ENCODE results near the gene SMPD4.
"Not testable (repeated sequence)": the region's sequence is repeated elsewhere in the genome, so short reads cannot be mapped to it uniquely, and the experiment has no call there.

DNA sequence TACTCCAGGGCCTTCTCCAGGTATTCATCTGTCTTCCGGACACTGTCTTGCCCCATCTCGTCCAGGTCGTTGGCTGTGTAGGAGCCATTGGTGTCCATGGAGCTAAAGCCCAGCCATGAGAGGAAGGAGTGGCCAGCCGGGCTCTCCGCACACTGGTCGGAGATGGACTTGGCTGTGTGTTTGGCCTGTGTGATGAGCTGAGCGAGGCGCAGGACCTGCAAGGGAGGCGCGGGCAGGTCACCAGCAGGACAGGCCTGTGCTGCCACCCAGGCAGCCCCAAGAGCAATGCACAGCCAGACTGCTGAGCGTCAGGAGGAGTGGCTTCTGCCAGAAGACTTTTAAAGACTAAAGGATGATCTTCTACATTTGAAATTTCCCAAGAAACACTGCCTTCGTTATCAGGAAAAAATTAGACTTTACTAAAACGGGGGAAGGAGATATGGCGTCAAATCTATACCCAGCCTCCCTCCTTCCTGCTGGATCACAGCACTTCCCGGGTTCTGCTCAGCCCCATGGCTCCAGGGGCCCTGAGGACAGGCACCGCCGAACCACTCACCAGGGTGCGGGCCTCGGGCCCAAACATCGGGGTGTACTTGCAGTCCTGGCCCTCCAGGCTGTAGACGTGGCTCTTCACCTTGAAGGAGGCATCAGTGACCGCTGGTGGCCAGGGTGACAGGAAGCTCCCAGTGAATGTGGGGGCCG lies 27.5 kb downstream of the SMPD4 start:
- TF ChIP-seq POLR2A (IDR thresholded peaks at IDR 0.05): not testable (repeated sequence)
- TF ChIP-seq, protein P1, sequence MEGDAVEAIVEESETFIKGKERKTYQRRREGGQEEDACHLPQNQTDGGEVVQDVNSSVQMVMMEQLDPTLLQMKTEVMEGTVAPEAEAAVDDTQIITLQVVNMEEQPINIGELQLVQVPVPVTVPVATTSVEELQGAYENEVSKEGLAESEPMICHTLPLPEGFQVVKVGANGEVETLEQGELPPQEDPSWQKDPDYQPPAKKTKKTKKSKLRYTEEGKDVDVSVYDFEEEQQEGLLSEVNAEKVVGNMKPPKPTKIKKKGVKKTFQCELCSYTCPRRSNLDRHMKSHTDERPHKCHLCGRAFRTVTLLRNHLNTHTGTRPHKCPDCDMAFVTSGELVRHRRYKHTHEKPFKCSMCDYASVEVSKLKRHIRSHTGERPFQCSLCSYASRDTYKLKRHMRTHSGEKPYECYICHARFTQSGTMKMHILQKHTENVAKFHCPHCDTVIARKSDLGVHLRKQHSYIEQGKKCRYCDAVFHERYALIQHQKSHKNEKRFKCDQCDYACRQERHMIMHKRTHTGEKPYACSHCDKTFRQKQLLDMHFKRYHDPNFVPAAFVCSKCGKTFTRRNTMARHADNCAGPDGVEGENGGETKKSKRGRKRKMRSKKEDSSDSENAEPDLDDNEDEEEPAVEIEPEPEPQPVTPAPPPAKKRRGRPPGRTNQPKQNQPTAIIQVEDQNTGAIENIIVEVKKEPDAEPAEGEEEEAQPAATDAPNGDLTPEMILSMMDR (IDR thresholded peaks at IDR 0.05): not testable (repeated sequence)

All from esophagus squamous epithelium (tissue), 4 donors.